ENCODE results near the gene C12orf57.
"Not testable (repeated sequence)": the region's sequence is repeated elsewhere in the genome, so short reads cannot be mapped to it uniquely, and the experiment has no call there.

The C12orf57 gene, protein sequence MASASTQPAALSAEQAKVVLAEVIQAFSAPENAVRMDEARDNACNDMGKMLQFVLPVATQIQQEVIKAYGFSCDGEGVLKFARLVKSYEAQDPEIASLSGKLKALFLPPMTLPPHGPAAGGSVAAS

GRCh38 chr12:6943722-6944380 is at the start of gene C12orf57, which contains the start of gene RNU7-1:
C12orf57 (plus strand) TSS chr12:6944022; CDS start chr12:6944122, 100 bp downstream.
RNU7-1 (plus strand) TSS chr12:6943816.
- peak in 1 of 2 donors; percentile 52 for DNase-seq (ENCODE audit: low read depth in 2 of 2)

DNA sequence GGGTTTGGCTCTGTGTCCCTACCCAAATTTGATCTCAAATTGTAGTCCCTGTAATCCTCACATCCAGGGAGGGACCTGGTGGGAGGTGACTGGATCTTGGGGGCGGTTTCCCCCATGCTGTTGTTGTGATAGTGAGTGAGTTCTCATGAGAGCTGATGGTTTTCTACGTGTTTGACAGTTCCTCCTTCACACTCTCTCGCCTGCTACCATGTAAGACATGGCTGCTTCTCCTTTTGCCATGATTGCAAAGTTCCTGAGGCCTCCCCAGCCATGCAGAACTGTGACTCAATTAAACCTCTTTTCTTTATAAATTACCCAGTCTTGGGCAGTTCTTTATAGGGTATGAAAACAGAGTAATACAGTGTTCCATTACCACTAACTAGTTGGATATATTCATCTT is 49.5 kb upstream of the C12orf57 start:
- DNase-seq (ENCODE audit: low read depth in 2 of 2): no peak

- no peak for DNase-seq (ENCODE audit: low read depth in 2 of 2)
These were observed 46.9 kb upstream of the C12orf57 start for GRCh38 chr12:6896846-6897435.

GRCh38 chr12:6899427-6899826 is 44.4 kb upstream of the C12orf57 start:
- DNase-seq (ENCODE audit: low read depth in 2 of 2): no peak

DNA sequence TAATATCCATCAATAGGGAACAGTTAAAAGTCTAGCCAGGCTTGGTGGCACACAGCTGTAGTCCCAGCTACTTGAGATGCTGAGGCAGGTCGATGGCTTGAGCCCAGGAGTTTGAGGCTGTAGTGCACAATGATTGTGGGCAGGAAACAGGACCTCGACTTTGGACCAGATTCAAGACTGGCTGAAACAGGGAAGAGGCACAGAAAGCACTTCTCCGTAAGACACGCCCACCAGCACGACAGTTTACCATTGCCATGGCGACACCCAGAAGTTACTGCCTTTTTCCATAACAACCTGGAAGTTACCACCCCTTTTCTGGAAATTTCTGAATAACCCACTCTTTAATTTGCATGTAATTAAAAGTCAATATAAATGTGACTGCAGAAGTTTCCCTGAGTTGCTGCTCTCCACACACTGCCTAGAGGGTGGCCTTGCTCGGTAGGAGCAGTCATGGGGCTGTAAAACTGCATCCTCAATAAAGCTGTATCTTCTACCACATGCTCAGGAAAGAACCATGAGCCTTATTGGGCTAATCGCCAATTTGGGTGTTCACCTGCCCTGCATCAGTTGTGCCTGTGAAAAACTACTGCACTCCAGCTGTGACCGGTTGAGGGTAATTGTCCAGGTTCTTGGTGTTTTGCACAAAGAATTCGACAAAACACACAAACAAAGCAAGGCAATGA is 43.8 kb upstream of the C12orf57 start:
- DNase-seq (ENCODE audit: low read depth in 2 of 2): no peak

DNA sequence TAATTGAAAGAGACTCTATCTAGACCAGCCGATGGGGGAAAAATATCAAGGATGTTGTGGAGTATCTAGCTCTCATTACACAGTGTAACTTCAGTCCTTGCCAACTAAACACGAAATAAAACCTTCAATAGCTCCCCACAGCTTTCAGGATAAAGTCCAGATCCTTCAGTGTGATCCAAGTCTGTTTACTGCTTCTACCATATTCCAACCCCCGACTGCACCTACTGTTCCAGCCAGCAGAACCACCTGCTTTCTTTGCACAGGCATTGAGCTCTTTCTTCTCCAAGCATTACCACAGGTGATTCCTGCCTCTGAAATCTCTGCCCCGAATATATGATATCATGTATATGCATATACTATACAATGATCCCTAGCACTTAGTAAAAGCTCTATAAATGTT is 41.4 kb upstream of the C12orf57 start:
- no peak for DNase-seq (ENCODE audit: low read depth in 2 of 2)

DNA sequence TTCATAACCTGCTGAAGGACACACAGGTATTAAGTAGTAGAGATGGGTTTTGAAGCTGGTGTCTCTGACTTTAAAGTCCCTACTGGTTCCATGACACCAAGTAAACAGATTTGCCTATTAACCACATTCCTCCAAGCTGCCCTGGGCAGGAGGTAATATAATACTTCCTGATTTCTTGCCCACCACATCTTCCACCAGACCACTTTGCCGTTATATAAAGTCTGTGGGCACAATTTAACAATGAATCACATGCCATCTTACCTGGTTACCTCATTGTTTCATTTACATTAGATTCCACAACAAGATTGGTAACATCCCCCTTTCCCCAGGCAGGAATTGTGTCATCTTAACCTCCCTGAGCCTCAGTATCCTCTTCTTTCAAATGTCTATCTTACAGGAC is 40.1 kb upstream of the C12orf57 start:
- DNase-seq (ENCODE audit: low read depth in 2 of 2): no peak

- peak; percentile 92 to 96 for DNase-seq (ENCODE audit: low read depth in 2 of 2)
These were observed 39.2 kb upstream of the C12orf57 start, which contains the start of gene LRRC23 for GRCh38 chr12:6904280-6905276. LRRC23 (plus strand) TSS chr12:6904822; CDS start chr12:6905634, 812 bp downstream.

DNA sequence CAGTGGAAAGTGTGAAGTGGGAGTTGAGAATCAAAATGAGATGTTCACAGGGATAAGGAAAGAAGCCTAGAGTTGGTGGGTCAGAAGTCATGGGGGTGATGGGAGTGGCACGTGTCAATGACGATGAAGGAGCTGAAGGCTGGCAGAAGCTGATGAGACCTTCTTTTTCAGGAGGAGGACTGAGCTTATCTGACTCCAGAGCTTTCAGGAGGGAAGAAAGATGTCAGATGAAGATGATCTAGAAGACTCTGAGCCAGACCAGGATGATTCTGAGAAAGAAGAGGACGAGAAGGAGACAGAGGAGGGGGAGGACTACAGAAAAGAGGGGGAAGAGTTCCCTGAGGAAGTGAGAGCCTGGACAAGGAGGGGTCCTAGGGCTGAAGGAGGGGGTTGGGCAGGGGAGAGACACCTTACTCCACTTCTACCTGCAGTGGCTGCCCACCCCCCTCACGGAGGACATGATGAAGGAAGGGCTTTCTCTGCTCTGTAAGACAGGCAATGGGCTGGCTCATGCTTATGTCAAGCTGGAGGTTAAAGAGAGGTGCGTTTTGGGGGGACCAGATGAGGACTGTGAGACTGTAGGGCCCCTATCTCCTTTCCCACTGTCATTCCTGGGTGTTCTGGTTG is 38.3 kb upstream of the C12orf57 start:
- DNase-seq (ENCODE audit: low read depth in 2 of 2): no peak

DNA sequence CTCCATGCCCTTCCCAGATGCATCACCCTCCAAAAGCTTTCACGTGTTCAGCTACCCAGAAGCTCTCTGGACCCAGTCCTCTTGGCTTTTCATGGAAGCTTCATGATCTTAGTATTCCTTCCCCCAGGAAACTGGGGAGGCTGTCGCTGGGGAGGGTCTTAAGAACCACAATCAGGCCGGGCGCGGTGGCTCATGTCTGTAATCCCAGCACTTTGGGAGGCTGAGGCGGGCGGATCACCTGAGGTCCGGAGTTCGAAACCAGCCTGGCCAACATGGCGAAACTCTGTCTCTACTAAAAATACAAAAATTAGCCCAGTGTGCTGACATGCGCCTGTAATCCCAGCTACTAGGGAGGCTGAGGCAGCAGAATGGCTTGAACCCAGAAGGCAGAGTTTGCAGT is 35.7 kb upstream of the C12orf57 start:
- not testable (repeated sequence) for DNase-seq (ENCODE audit: low read depth in 2 of 2)

DNA sequence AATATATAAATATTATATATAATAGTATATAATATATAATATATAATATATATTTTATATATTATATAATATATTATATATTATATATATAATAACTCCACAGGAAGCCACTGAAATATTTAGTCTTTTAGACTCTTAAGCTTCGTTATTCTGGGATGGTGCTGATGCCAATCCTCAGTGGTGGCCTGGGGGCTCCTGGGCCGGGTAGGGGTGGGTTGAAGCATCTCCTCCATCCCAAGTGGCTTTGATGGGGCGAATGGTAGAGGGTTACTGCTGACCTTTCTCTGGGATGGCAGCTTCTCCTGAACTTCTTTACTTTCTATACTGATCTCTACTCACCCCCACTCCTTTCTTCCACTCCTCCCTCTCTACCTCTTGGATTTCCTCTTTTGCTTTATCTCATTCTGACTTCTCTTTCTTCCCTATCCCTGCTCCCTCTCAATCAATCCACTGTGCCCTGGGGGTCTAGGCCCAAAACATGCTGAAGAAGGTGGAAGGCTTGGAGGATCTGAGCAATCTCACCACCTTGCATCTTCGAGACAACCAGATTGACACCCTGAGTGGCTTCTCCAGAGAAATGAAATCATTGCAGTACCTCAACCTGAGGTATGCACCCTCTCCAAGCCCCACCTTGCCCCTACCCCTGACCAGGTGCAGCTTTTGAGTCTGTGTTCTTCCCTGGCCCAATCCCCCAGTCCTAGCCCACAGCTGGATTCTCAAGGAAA is 34.2 kb upstream of the C12orf57 start:
- DNase-seq (ENCODE audit: low read depth in 2 of 2): no peak

DNA sequence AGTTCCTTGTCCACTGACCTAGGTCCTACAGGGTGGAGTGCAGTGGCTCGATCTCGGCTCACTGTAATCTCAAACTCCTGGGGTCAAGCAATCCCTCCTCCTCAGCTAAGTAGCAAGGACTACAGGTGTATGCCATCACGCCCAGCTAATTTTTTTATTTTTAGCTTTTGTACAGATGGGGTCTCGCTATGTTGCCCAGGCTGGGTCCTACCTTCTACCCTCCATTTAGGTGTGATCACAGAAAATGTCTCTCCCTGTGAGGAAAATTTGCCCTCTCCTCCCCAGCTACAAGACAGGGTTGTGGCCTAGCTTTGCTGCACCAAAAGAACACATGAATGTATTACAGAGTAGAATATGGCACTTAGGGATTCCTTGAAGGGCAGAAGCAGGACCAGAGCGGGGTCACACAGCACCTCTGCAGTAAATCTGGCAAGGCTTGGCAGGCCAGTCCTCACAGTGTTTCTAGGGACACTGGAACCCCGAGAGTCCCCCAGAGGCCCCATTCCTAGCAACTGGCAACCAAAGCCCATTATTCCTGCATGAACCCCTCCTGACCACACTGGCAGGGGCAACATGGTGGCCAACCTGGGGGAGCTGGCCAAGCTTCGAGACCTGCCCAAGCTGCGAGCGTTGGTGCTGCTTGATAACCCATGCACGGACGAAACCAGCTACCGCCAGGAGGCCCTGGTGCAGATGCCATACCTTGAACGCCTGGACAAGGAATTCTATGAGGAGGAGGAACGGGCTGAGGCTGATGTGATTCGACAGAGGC is 31.5 kb upstream of the C12orf57 start:
- no peak for DNase-seq (ENCODE audit: low read depth in 2 of 2)

DNA sequence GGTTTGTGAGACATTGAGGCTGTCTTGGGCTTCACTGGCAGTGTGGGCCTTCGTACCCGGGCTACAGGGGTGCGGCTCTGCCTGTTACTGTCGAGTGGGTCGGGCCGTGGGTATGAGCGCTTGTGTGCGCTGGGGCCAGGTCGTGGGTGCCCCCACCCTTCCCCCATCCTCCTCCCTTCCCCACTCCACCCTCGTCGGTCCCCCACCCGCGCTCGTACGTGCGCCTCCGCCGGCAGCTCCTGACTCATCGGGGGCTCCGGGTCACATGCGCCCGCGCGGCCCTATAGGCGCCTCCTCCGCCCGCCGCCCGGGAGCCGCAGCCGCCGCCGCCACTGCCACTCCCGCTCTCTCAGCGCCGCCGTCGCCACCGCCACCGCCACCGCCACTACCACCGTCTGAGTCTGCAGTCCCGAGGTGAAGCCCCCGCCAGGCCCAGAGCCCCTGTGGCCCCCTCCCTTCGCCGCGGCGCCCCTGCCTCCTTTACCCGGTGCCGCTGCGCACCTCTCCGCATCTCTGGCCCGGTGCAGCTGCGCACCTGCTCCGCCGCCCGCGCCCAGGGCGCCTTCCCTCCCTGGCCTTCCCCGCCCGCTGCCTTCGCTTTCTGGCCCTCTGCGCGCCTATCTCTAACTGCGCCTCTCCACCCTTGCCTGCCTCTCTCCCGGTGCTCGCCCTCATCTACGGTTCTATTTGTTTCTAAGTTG is 29.4 kb upstream of the C12orf57 start, which contains the start of gene ENO2:
Gene ENO2 (plus strand): TSS at position 335 of the 701 bp plus-strand sequence. CDS start 1,253 bp downstream, outside the sequence.
- peak; percentile 60 to 62 for DNase-seq (ENCODE audit: low read depth in 2 of 2)

GRCh38 chr12:6914947-6915788 is 28.7 kb upstream of the C12orf57 start:
- DNase-seq (ENCODE audit: low read depth in 2 of 2): no peak

DNA sequence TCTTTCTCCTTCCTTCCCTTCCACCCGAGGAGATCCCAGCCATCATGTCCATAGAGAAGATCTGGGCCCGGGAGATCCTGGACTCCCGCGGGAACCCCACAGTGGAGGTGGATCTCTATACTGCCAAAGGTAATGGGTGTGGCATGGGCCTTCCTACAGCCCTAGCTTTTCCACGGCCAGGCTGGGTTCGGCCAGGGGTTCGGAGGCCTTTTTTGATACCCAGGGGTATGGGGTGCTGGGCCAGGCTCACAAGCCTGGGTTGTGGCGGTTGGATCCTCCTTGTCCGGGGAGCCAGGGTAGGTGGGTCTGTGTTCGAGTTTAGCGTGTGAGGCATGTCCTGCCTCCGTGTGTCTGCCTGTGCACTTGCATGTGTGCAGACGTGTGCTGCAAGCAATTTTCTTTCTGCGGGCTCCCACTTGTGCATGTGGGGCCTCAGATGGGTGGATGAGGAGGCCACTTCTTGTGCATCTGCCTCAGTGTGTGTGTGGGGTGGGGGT is 28.0 kb upstream of the C12orf57 start:
- DNase-seq (ENCODE audit: low read depth in 2 of 2): no peak

DNA sequence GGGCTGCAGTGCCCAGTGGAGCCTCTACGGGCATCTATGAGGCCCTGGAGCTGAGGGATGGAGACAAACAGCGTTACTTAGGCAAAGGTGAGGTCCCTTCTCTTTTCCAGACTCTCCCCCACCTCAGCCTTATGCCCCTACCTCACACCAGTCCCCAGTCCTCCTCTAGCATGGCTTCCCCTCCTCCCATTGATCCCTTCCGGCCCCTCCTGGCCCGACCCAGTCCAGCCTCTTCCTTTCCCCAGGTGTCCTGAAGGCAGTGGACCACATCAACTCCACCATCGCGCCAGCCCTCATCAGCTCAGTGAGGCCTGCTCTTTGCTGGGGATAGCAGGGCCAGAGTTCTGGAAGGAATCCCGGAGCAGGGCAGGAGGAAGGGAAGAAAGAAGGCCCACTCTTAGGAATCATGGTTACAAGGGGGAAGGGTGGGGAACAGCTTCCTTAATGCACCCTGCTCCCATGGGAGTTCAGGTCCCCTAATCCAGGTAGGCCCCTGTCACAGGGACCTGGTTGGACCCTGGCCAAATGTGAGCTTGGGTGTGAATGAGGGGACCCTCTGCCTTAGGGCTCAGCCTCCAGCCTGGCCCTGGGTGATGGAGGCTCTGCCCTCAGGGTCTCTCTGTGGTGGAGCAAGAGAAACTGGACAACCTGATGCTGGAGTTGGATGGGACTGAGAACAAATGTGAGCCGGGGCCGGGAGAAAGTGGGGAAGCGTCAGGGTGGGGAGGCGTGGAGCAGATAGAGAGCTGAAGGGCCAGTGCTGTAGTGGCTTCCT is 27.2 kb upstream of the C12orf57 start:
- no peak for DNase-seq (ENCODE audit: low read depth in 2 of 2)
